IMR-90 (cell line): ENCODE data around the gene AMER2. TPM values are rescaled to one million over a fixed set of nuclear protein-coding genes. Genes with fewer than 3 reads are reported as not detected.

Experiments used
- ATAC-seq: fragments of 200-7000 bp; cut with Tn5 transposase; 2 replicates; pipeline ENCODE4 v1.9.1; 2020; ENCODE audit warnings: low read depth, mild to moderate bottlenecking, moderate library complexity
- BruUV-seq: library from RNA; stranded (reverse); fragments of 400-500 nt; replicated peaks from 2 replicates; lab custom pipeline; 2021; lab: Mats Ljungman, UMichigan
- CTCF ChIA-PET: fragments of 300-600 bp; formaldehyde crosslinking; extraction: SDS; loops from one replicate; lab custom pipeline; 2021; ENCODE audit warnings: antibody characterized with exemption; lab: Yijun Ruan, JAX
- POLR2A ChIA-PET: fragments of 300-600 bp; sonication (Branson Sonifier 250); formaldehyde crosslinking; loops from one replicate; lab custom pipeline; 2022; ENCODE audit warnings: antibody characterized with exemption; ENCODE audit not compliant: unreplicated experiment; lab: Charles Lee
- DNase-seq: peaks from one replicate; pipeline ENCODE4 v3.0.0; 2013
- H2AFZ ChIP-seq: replicated peaks from 2 replicates; pipeline ENCODE3; 2013; ENCODE audit warnings: low read length, mild to moderate bottlenecking; ENCODE audit not compliant: poor library complexity
- H2AK5ac ChIP-seq: 2 replicates; pipeline ENCODE4 v1.6.1; 2013; ENCODE audit warnings: low read depth, low read length, inconsistent platforms
- H2AK9ac ChIP-seq: replicated peaks from 2 replicates; pipeline ENCODE3; 2013; ENCODE audit warnings: mild to moderate bottlenecking, low read depth, low read length, moderate library complexity; ENCODE audit not compliant: poor library complexity
- H2BK120ac ChIP-seq: 2 replicates; pipeline ENCODE4 v1.6.1; 2013; ENCODE audit warnings: low read depth, low read length, inconsistent platforms
- H2BK15ac ChIP-seq: 3 replicates; pipeline ENCODE4 v1.6.1; 2013; ENCODE audit warnings: low read depth, low read length, inconsistent platforms
- H2BK20ac ChIP-seq: 2 replicates; pipeline ENCODE4 v1.6.1; 2013; ENCODE audit warnings: low read depth, mild to moderate bottlenecking, inconsistent platforms, low read length, moderate library complexity
- H2BK5ac ChIP-seq: 2 replicates; pipeline ENCODE4 v1.6.1; 2013; ENCODE audit warnings: mild to moderate bottlenecking, low read depth, low read length, inconsistent platforms; ENCODE audit not compliant: poor library complexity, severe bottlenecking
- H3K14ac ChIP-seq: replicated peaks from 2 replicates; pipeline ENCODE4 v1.6.1; 2013; ENCODE audit warnings: low read depth, low read length, inconsistent platforms
- H3K18ac ChIP-seq: 2 replicates; pipeline ENCODE4 v1.6.1; 2013; ENCODE audit warnings: low read depth, low read length, control low read depth
- H3K23ac ChIP-seq: 2 replicates; pipeline ENCODE4 v1.6.1; 2013; ENCODE audit warnings: low read depth, low read length, inconsistent platforms
- H3K27ac ChIP-seq: 2 replicates; pipeline ENCODE4 v1.5.1; 2013; ENCODE audit warnings: mild to moderate bottlenecking, control low read depth, low read length; ENCODE audit not compliant: insufficient read depth
- H3K27me3 ChIP-seq: 2 replicates; pipeline ENCODE4 v1.6.1; 2013; ENCODE audit warnings: low read length; ENCODE audit not compliant: control insufficient read depth, insufficient read depth
- H3K36me3 ChIP-seq: 2 replicates; pipeline ENCODE4 v1.6.1; 2013; ENCODE audit warnings: low read length, mixed read lengths; ENCODE audit not compliant: control insufficient read depth, insufficient read depth
- H3K4ac ChIP-seq: 2 replicates; pipeline ENCODE4 v1.6.1; 2013; ENCODE audit warnings: low read depth, low read length, inconsistent platforms
- H3K4me1 ChIP-seq: 2 replicates; pipeline ENCODE4 v1.6.1; 2013; ENCODE audit warnings: low read length, mixed read lengths; ENCODE audit not compliant: control insufficient read depth, insufficient read depth
- H3K4me2 ChIP-seq: 2 replicates; pipeline ENCODE4 v1.6.1; 2013; ENCODE audit warnings: low read depth, mild to moderate bottlenecking, control low read depth, low read length, moderate library complexity
- H3K4me3 ChIP-seq: 2 replicates; pipeline ENCODE4 v1.5.1; 2013; ENCODE audit warnings: low read depth, mild to moderate bottlenecking, control low read depth, low read length, moderate library complexity; ENCODE audit not compliant: insufficient read depth
- H3K56ac ChIP-seq: 2 replicates; pipeline ENCODE4 v1.6.1; 2013; ENCODE audit warnings: low read length, inconsistent platforms; ENCODE audit not compliant: insufficient read depth; ENCODE audit errors: extremely low read depth
- H3K79me1 ChIP-seq, 2 experiments: 2 replicates each; pipeline ENCODE4 v1.6.1; 2013; ENCODE audit warnings: low read length in 2 of 2, inconsistent platforms in 1 of 2, low read depth in 1 of 2
- H3K9ac ChIP-seq: 2 replicates; pipeline ENCODE4 v1.6.1; 2013; ENCODE audit warnings: low read depth, low read length, control low read depth
- H3K9me1 ChIP-seq: 2 replicates; pipeline ENCODE4 v1.6.1; 2013; ENCODE audit warnings: low read length, inconsistent platforms; ENCODE audit not compliant: insufficient read depth
- H3K9me3 ChIP-seq: 2 replicates; pipeline ENCODE4 v1.6.1; 2013; ENCODE audit warnings: low read length; ENCODE audit not compliant: control insufficient read depth, insufficient read depth
- H4K20me1 ChIP-seq: 2 replicates; pipeline ENCODE4 v1.6.1; 2013; ENCODE audit warnings: low read length, inconsistent platforms; ENCODE audit not compliant: insufficient read depth
- H4K5ac ChIP-seq: 2 replicates; pipeline ENCODE4 v1.6.1; 2013; ENCODE audit warnings: mild to moderate bottlenecking, low read depth, low read length, control low read depth
- H4K8ac ChIP-seq, 2 experiments: 2 replicates each; pipeline ENCODE4 v1.6.1; 2013; ENCODE audit warnings: low read depth in 2 of 2, low read length in 2 of 2, control low read depth in 1 of 2, inconsistent platforms in 1 of 2
- H4K91ac ChIP-seq: 2 replicates; pipeline ENCODE4 v1.6.1; 2013; ENCODE audit warnings: low read depth, low read length, inconsistent platforms; ENCODE audit not compliant: insufficient read depth
- BHLHE40 ChIP-seq: fragments of 150-350 bp; IDR thresholded peaks from 2 replicates; pipeline ENCODE4 v1.6.1; 2016; ENCODE audit warnings: mild to moderate bottlenecking, low read depth, low read length
- CEBPB ChIP-seq: IDR thresholded peaks from 2 replicates; pipeline ENCODE4 v1.6.1; 2012; ENCODE audit warnings: low read depth, low read length, improper control_type of control experiment
- SMC3 ChIP-seq: fragments of 150-350 bp; IDR thresholded peaks from 2 replicates; pipeline ENCODE4 v1.6.1; 2016; ENCODE audit warnings: low read depth, mild to moderate bottlenecking, antibody characterized with exemption, low read length, moderate library complexity
- WGBS, 2 experiments: methylation state at CpG; one replicate each; pipeline versions ENCODE4 v1.1.5 to v1.1.7; 2013; ENCODE audit warnings: missing lambda C conversion rate in 2 of 2; ENCODE audit not compliant: insufficient read length in 1 of 2; ENCODE audit errors: extremely low coverage in 2 of 2; 5-methylcytosine and 5-hydroxymethylcytosine counted together
- dilution Hi-C: fragments of 300-500 bp; cut with HindIII; formaldehyde crosslinking; loops from one replicate; pipeline ENCODE4 v1.14.3; 2018; ENCODE audit warnings: low sequenced_read_pairs; ENCODE audit not compliant: unreplicated experiment
- in situ Hi-C: fragments of 300-500 bp; cut with MboI; formaldehyde crosslinking; loops from 3 replicates; pipeline ENCODE4 v1.14.3; 2019; ENCODE audit warnings: low sequenced_read_pairs, inconsistent platforms, mixed read lengths
- intact Hi-C: fragments of 100-400 bp; cut with micrococcal nuclease; formaldehyde crosslinking; loops from 2 replicates; pipeline ENCODE4 v1.10.0; 2022
- polyA plus RNA-seq, 3 experiments: library from polyadenylated mRNA; depleted of rRNA; stranded (reverse); fragments of >200 nt; gene quantifications; 2 replicates each; pipeline ENCODE4 v1.2.3, GENCODE V29; 2012; ENCODE audit warnings: low replicate concordance in 1 of 3
- total RNA-seq: library from RNA; depleted of rRNA; stranded (reverse); fragments of >200 nt; gene quantifications from 2 replicates; pipeline ENCODE4 v1.2.3, GENCODE V29; 2012
- TF ChIP-seq, protein P1 (sequence below): conservative IDR thresholded peaks from 2 replicates; pipeline ENCODE4 v1.5.1; 2012; ENCODE audit warnings: mild to moderate bottlenecking, low read depth, low read length, improper control_type of control experiment
- TF ChIP-seq, protein P2 (sequence below): fragments of 150-350 bp; IDR thresholded peaks from 2 replicates; pipeline ENCODE4 v1.6.1; 2017; ENCODE audit warnings: mild to moderate bottlenecking, antibody characterized with exemption, low read length, low read depth

AMER2 gene
- total and polyA plus RNA-seq, 2 of the 4 experiments (the other 2 are of a cell fraction): not detected

DNA sequence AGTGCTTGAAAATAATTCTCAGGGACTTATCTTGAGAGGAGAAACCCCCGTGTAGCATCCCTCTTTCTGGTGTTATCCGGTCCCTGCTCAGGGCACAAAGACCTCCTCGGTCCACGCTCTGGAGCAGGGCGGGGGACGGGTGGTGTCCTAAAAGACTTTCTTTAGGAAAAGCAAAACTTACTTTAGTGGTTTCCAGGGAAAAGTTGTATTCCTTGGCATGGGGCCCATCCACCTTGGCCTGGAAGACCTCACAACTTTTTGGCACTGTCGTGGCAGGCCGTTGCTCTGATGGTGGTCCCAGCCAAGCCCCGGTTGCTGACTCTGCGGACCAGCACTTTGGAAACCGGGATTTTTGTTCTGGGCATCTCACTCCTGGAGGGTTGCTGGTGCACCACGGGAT, 2.7 kb downstream of the AMER2 start:
- ATAC-seq: no peak
- Histone ChIP-seq H2BK5ac (no peak overlapping the region), H4K91ac (no peak overlapping the region), H2BK15ac (no peak overlapping the region), H2BK120ac (no peak overlapping the region), H2AK5ac (no peak overlapping the region), H2BK20ac (no peak overlapping the region), H2AK9ac (no peak overlapping the region), H4K8ac (no peak overlapping the region), H3K14ac (no peak overlapping the region), H3K4me3 (no peak overlapping the region), H3K18ac (no peak overlapping the region), H3K9ac (no peak overlapping the region), H3K9me1 (no peaks in the 10 kb centered on the region), H3K23ac (no peak overlapping the region), H3K9me3 (no peaks in the 10 kb centered on the region; the same call in 1 of the 2 replicates), H2AFZ (no peak overlapping the region), H3K79me1 (no peaks in the 10 kb centered on the region), H3K4me2 (no peak overlapping the region), H3K27ac (no peak overlapping the region), H4K5ac (no peak overlapping the region), H3K4me1 (no peaks in the 10 kb centered on the region; the same call in 1 of the 2 replicates), H3K36me3 (no peaks in the 10 kb centered on the region), H3K4ac (no peak overlapping the region), H3K56ac (no peak overlapping the region), H4K20me1 (no peaks in the 10 kb centered on the region), H3K27me3 (peaks cover 46% of the 10 kb centered on the region)
- 60% methylated on average over 1 of the region's 12 CpGs; no CpG with 5 or more reads in 1 of the 2 experiments for WGBS, 2 experiments
- BruUV-seq: no TSS peak
- CTCF ChIA-PET: no interaction called here
- no peak for DNase-seq
- intact Hi-C loops (no loop called here), in situ Hi-C loops (no loop called here), dilution Hi-C loops (no loop called here)
- no peak for TF ChIP-seq CEBPB
- TF ChIP-seq, protein P1, sequence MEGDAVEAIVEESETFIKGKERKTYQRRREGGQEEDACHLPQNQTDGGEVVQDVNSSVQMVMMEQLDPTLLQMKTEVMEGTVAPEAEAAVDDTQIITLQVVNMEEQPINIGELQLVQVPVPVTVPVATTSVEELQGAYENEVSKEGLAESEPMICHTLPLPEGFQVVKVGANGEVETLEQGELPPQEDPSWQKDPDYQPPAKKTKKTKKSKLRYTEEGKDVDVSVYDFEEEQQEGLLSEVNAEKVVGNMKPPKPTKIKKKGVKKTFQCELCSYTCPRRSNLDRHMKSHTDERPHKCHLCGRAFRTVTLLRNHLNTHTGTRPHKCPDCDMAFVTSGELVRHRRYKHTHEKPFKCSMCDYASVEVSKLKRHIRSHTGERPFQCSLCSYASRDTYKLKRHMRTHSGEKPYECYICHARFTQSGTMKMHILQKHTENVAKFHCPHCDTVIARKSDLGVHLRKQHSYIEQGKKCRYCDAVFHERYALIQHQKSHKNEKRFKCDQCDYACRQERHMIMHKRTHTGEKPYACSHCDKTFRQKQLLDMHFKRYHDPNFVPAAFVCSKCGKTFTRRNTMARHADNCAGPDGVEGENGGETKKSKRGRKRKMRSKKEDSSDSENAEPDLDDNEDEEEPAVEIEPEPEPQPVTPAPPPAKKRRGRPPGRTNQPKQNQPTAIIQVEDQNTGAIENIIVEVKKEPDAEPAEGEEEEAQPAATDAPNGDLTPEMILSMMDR: no peak
- TF ChIP-seq BHLHE40: no peak
- no peak for TF ChIP-seq SMC3
- TF ChIP-seq, protein P2, sequence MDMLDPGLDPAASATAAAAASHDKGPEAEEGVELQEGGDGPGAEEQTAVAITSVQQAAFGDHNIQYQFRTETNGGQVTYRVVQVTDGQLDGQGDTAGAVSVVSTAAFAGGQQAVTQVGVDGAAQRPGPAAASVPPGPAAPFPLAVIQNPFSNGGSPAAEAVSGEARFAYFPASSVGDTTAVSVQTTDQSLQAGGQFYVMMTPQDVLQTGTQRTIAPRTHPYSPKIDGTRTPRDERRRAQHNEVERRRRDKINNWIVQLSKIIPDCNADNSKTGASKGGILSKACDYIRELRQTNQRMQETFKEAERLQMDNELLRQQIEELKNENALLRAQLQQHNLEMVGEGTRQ: no peak
- POLR2A ChIA-PET: no interaction called here
